ENCODE results near the gene TBC1D9.

DNA sequence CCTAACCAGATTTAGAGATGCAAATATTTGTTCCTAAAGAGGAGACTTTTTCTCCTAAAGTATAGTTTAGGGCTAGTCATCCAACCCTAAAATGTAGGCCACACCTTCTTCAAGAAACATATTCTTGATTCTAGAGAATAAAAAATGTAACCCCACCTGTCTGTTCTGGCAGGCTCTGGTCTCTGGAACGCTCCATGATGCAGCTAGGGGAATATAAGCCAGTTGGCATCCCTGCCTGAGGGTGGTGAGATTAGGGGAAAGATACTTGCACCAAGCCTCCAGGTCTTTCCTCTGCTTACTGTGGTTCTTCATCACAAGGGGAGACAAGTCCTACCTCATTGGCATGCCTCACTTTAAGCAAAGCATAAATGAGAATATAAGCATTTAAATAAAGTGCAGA lies 21.2 kb upstream of the TBC1D9 start:
- TF ChIP-seq, protein P1, sequence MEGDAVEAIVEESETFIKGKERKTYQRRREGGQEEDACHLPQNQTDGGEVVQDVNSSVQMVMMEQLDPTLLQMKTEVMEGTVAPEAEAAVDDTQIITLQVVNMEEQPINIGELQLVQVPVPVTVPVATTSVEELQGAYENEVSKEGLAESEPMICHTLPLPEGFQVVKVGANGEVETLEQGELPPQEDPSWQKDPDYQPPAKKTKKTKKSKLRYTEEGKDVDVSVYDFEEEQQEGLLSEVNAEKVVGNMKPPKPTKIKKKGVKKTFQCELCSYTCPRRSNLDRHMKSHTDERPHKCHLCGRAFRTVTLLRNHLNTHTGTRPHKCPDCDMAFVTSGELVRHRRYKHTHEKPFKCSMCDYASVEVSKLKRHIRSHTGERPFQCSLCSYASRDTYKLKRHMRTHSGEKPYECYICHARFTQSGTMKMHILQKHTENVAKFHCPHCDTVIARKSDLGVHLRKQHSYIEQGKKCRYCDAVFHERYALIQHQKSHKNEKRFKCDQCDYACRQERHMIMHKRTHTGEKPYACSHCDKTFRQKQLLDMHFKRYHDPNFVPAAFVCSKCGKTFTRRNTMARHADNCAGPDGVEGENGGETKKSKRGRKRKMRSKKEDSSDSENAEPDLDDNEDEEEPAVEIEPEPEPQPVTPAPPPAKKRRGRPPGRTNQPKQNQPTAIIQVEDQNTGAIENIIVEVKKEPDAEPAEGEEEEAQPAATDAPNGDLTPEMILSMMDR (IDR thresholded peaks at IDR 0.05; ENCODE audit: low read depth, low read length, poor library complexity, severe bottlenecking) = no peak
- TF ChIP-seq EZH2phosphoT487 (IDR thresholded peaks at IDR 0.05; ENCODE audit: borderline replicate concordance, low read length) = no peak

Measured in DOHH2 (cell line).